ENCODE measurements around the gene ATP10D.

- no peak for TF ChIP-seq CTCF (conservative IDR thresholded peaks at IDR 0.05; ENCODE audit: low read depth, low read length)
- no peak for TF ChIP-seq EZH2 (IDR thresholded peaks at IDR 0.05; ENCODE audit: low read length, unreplicated experiment)
- TF ChIP-seq EZH2phosphoT487 (IDR thresholded peaks at IDR 0.05; ENCODE audit: borderline replicate concordance, low read length), result no peak
These were observed 10.3 kb upstream of the ATP10D start for GRCh38 chr4:47474799-47475198.
